Smooth muscle cell (in vitro differentiated cells): ENCODE data around the gene KIAA2012. TPM values are rescaled to one million over a fixed set of nuclear protein-coding genes. Genes with fewer than 3 reads are reported as not detected.

Experiments
- DNase-seq: peaks from one replicate; lab custom pipeline; 2025; ENCODE audit not compliant: unreplicated experiment; lab: John Stamatoyannopoulos, UW
- H2AFZ ChIP-seq: fragments of 200-600 bp; sonication (generic); 2 replicates; pipeline ENCODE4 v1.6.0; 2016; ENCODE audit warnings: antibody characterized with exemption, low read depth, mild to moderate bottlenecking
- H3F3A ChIP-seq: fragments of 200-600 bp; sonication (generic); 2 replicates; pipeline ENCODE4 v1.6.0; 2017; ENCODE audit warnings: antibody characterized with exemption, low read depth
- H3K27ac ChIP-seq: fragments of 200-600 bp; sonication (generic); 2 replicates; pipeline ENCODE4 v1.5.1; 2016; ENCODE audit warnings: low read depth, mild to moderate bottlenecking
- H3K27me3 ChIP-seq: fragments of 200-600 bp; sonication (generic); 2 replicates; pipeline ENCODE4 v1.6.1; 2016; ENCODE audit warnings: low read depth, mild to moderate bottlenecking
- H3K36me3 ChIP-seq: fragments of 200-600 bp; sonication (generic); 2 replicates; pipeline ENCODE4 v1.5.1; 2016; ENCODE audit warnings: low read depth
- H3K4me1 ChIP-seq: fragments of 200-600 bp; sonication (generic); 2 replicates; pipeline ENCODE4 v1.5.1; 2016; ENCODE audit warnings: low read depth
- H3K4me2 ChIP-seq: fragments of 200-600 bp; sonication (generic); 2 replicates; pipeline ENCODE4 v1.6.0; 2016; ENCODE audit warnings: mild to moderate bottlenecking
- H3K4me3 ChIP-seq: fragments of 200-600 bp; sonication (generic); 2 replicates; pipeline ENCODE4 v1.5.1; 2016; ENCODE audit warnings: mild to moderate bottlenecking
- H3K79me2 ChIP-seq: fragments of 200-600 bp; sonication (generic); 2 replicates; pipeline ENCODE4 v1.6.0; 2016; ENCODE audit warnings: low read depth, mild to moderate bottlenecking
- H3K9ac ChIP-seq: fragments of 200-600 bp; sonication (generic); 2 replicates; pipeline ENCODE4 v1.6.0; 2016; ENCODE audit warnings: low read depth
- H3K9me3 ChIP-seq: fragments of 200-600 bp; sonication (generic); replicated peaks from 2 replicates; pipeline ENCODE4 v1.5.1; 2016; ENCODE audit warnings: low read depth
- H4K20me1 ChIP-seq: fragments of 200-600 bp; sonication (generic); 2 replicates; pipeline ENCODE4 v1.6.0; 2016; ENCODE audit warnings: low read depth
- CTCF ChIP-seq: fragments of 200-600 bp; sonication (generic); IDR thresholded peaks from 2 replicates; pipeline ENCODE4 v1.5.1; 2017; ENCODE audit warnings: borderline replicate concordance, mild to moderate bottlenecking, antibody characterized with exemption; ENCODE audit not compliant: insufficient read depth, poor library complexity, severe bottlenecking
- WGBS: methylation state at CpG from one replicate; pipeline ENCODE4 v1.1.7; 2016; ENCODE audit warnings: low lambda C conversion rate; 5-methylcytosine and 5-hydroxymethylcytosine counted together
- polyA plus RNA-seq: library from polyadenylated mRNA; unstranded; fragments of >200 nt; fragmentation: Nextera tagmentation; extraction: Ambion mirVana; gene quantifications from 2 replicates; pipeline ENCODE4 v1.2.1, GENCODE V29; 2016
- total RNA-seq: library from RNA; depleted of rRNA; stranded (reverse); fragments of >200 nt; gene quantifications from 2 replicates; pipeline ENCODE4 v1.2.3, GENCODE V29; 2014

Gene KIAA2012
- total and polyA plus RNA-seq, 2 experiments from 2014 or later: not detected

GRCh38 chr2:202026507-202026906 lies 46.5 kb upstream of the KIAA2012 start:
- Histone ChIP-seq H3K9me3 (no peaks in the 10 kb centered on the region), H3F3A (no peaks in the 10 kb centered on the region), H3K27ac (no peak overlapping the region), H3K27me3 (peaks cover 12% of the 10 kb centered on the region), H3K9ac (no peak overlapping the region), H3K4me2 (no peak overlapping the region), H3K4me3 (no peak overlapping the region), H2AFZ (no peak overlapping the region), H3K36me3 (no peaks in the 10 kb centered on the region), H4K20me1 (no peaks in the 10 kb centered on the region), H3K4me1 (peaks cover 46% of the 10 kb centered on the region), H3K79me2 (no peaks in the 10 kb centered on the region)
- WGBS: 92% methylated on average over 5 of the region's 5 CpGs
- no peak for TF ChIP-seq CTCF
- DNase-seq: no peak

GRCh38 chr2:202030691-202031090 lies 42.4 kb upstream of the KIAA2012 start:
- Histone ChIP-seq H3K27me3 (no peaks in the 10 kb centered on the region), H4K20me1 (peaks cover 13% of the 10 kb centered on the region), H3F3A (peaks cover 7% of the 10 kb centered on the region), H3K9me3 (no peaks in the 10 kb centered on the region), H3K79me2 (peaks cover 7% of the 10 kb centered on the region), H3K9ac (no peak overlapping the region), H2AFZ (no peak overlapping the region), H3K4me1 (peaks cover 25% of the 10 kb centered on the region), H3K36me3 (no peaks in the 10 kb centered on the region), H3K27ac (no peak overlapping the region), H3K4me2 (no peak overlapping the region), H3K4me3 (no peak overlapping the region)
- DNase-seq: no peak
- TF ChIP-seq CTCF: no peak
- 84% methylated on average over 4 of the region's 4 CpGs for WGBS

- 42% methylated on average over 4 of the region's 4 CpGs for WGBS
- peaks cover 20% of the 10 kb centered on the region for H4K20me1 ChIP-seq
- H3K79me2 ChIP-seq: peaks cover 14% of the 10 kb centered on the region
- H3K4me3 ChIP-seq: peak overlapping the region; percentile 75
- no peak overlapping the region for H3K27ac ChIP-seq
- H3K36me3 ChIP-seq: no peaks in the 10 kb centered on the region
- DNase-seq: no peak
- H2AFZ ChIP-seq: no peak overlapping the region
- peaks cover 7% of the 10 kb centered on the region for H3F3A ChIP-seq
- no peaks in the 10 kb centered on the region for H3K27me3 ChIP-seq
- peak overlapping the region; percentile 92 for H3K4me2 ChIP-seq
- peaks cover 25% of the 10 kb centered on the region for H3K4me1 ChIP-seq
- TF ChIP-seq CTCF: no peak
- no peak overlapping the region for H3K9ac ChIP-seq
- H3K9me3 ChIP-seq: no peaks in the 10 kb centered on the region
These were observed 41.7 kb upstream of the KIAA2012 start for GRCh38 chr2:202031246-202031951.

- Histone ChIP-seq H3F3A (peaks cover 7% of the 10 kb centered on the region), H2AFZ (peak overlapping the region; percentile 97), H3K4me3 (peak overlapping the region; percentile 75), H3K27me3 (no peaks in the 10 kb centered on the region), H3K9ac (peak overlapping the region; percentile 79), H3K79me2 (peaks cover 25% of the 10 kb centered on the region), H3K4me2 (peak overlapping the region; percentile 92), H3K36me3 (no peaks in the 10 kb centered on the region), H3K9me3 (no peaks in the 10 kb centered on the region), H3K27ac (peak overlapping the region; percentile 88), H4K20me1 (peaks cover 33% of the 10 kb centered on the region), H3K4me1 (peaks cover 37% of the 10 kb centered on the region)
- peak; percentile 80 for DNase-seq
- TF ChIP-seq CTCF: no peak
- 1% methylated on average over 37 of the region's 42 CpGs for WGBS
These were observed 40.2 kb upstream of the KIAA2012 start for GRCh38 chr2:202032846-202033316.
